SK-N-SH (cell line): ENCODE results near the gene ZNF91. TPM values are rescaled to one million over a fixed set of nuclear protein-coding genes. Genes with fewer than 3 reads are reported as not detected.

Experiments used
- CTCF ChIA-PET: fragments of 300-600, 350-600 bp; formaldehyde crosslinking; extraction: SDS; loops from one replicate; lab custom pipeline; 2021; lab: Yijun Ruan, JAX
- POLR2A ChIA-PET: fragments of 350-600 bp; sonication (Branson Sonifier 250); formaldehyde crosslinking; extraction: SDS; loops from one replicate; lab custom pipeline; 2020; ENCODE audit warnings: antibody characterized with exemption, inconsistent platforms; lab: Yijun Ruan, JAX
- DNase-seq: peaks from one replicate; pipeline ENCODE4 v3.0.0; 2012
- H2AFZ ChIP-seq: fragments of 200-600 bp; sonication (generic); 2 replicates; pipeline ENCODE4 v1.8.1; 2016; ENCODE audit warnings: antibody characterized with exemption, mild to moderate bottlenecking, low read depth
- H3F3A ChIP-seq: fragments of 200-600 bp; sonication (generic); replicated peaks from 2 replicates; pipeline ENCODE3; 2016; ENCODE audit warnings: antibody characterized with exemption, mild to moderate bottlenecking; ENCODE audit not compliant: insufficient read depth
- H3K27ac ChIP-seq, 2 experiments: fragments of 200-500 bp in 1 of 2; fragments of 200-600 bp in 1 of 2; sonication (Bioruptor generic) in 1 of 2; sonication (generic), shearing (Covaris generic) in 1 of 2; 2 replicates each; pipeline versions ENCODE4 v1.5.1 to v1.6.1; 2014 to 2016; ENCODE audit warnings: low read depth in 2 of 2, inconsistent platforms in 1 of 2, low read length in 1 of 2, mild to moderate bottlenecking in 1 of 2, mixed read lengths in 1 of 2
- H3K27me3 ChIP-seq: fragments of 200-600 bp; sonication (generic), shearing (Covaris generic); 2 replicates; pipeline ENCODE4 v1.6.1; 2016; ENCODE audit warnings: mixed run types; ENCODE audit not compliant: insufficient read depth
- H3K36me3 ChIP-seq, 2 experiments: fragments of 200-500 bp in 1 of 2; fragments of 200-600 bp in 1 of 2; sonication (Bioruptor generic) in 1 of 2; sonication (generic) in 1 of 2; replicated peaks in 1 of 2; 2 replicates each; pipeline versions ENCODE3 to v1.5.1; 2014 to 2016; ENCODE audit warnings: low read length in 1 of 2, mild to moderate bottlenecking in 1 of 2; ENCODE audit not compliant: insufficient read depth in 2 of 2, control insufficient read depth in 1 of 2
- H3K4me1 ChIP-seq, 2 experiments: fragments of 200-500 bp in 1 of 2; fragments of 200-600 bp in 1 of 2; sonication (Bioruptor generic) in 1 of 2; sonication (generic), shearing (Covaris generic) in 1 of 2; 2 replicates each; pipeline versions ENCODE4 v1.5.1 to v1.6.1; 2014 to 2016; ENCODE audit warnings: low read depth in 1 of 2, low read length in 1 of 2, mixed run types in 1 of 2; ENCODE audit not compliant: insufficient read depth in 2 of 2, control insufficient read depth in 1 of 2
- H3K4me2 ChIP-seq: fragments of 200-600 bp; sonication (generic), shearing (Covaris generic); 2 replicates; pipeline ENCODE4 v1.6.1; 2017; ENCODE audit warnings: mixed run types
- H3K4me3 ChIP-seq, 2 experiments: fragments of 200-500 bp in 1 of 2; fragments of 200-600 bp in 1 of 2; sonication (Bioruptor generic) in 1 of 2; sonication (generic), shearing (Covaris generic) in 1 of 2; 2 replicates each; pipeline versions ENCODE4 v1.5.1 to v1.8.1; 2014 to 2016; ENCODE audit warnings: low read depth in 2 of 2, inconsistent platforms in 1 of 2, low read length in 1 of 2, mild to moderate bottlenecking in 1 of 2, mixed read lengths in 1 of 2, moderate library complexity in 1 of 2
- H3K79me2 ChIP-seq: fragments of 200-600 bp; sonication (generic); 2 replicates; pipeline ENCODE4 v1.8.1; 2017; ENCODE audit warnings: mild to moderate bottlenecking; ENCODE audit not compliant: insufficient read depth
- H3K9ac ChIP-seq: fragments of 200-600 bp; sonication (generic); 2 replicates; pipeline ENCODE4 v1.6.1; 2017; ENCODE audit warnings: mixed run types
- H3K9me2 ChIP-seq: fragments of 200-600 bp; sonication (generic); 2 replicates; pipeline ENCODE4 v1.6.1; 2017; ENCODE audit warnings: mixed run types
- H3K9me3 ChIP-seq: fragments of 200-600 bp; sonication (generic); 2 replicates; pipeline ENCODE4 v1.6.1; 2017; ENCODE audit warnings: mixed run types, mild to moderate bottlenecking, moderate library complexity
- H4K20me1 ChIP-seq: fragments of 200-600 bp; sonication (generic); 2 replicates; pipeline ENCODE4 v1.6.1; 2017; ENCODE audit warnings: mild to moderate bottlenecking, mixed run types; ENCODE audit not compliant: insufficient read depth
- CHD2 ChIP-seq: fragments of 150-350 bp; IDR thresholded peaks from 2 replicates; pipeline ENCODE4 v1.6.1; 2018; ENCODE audit warnings: low read length; ENCODE audit not compliant: partially characterized antibody
- EP300 ChIP-seq, 2 experiments: IDR thresholded peaks; 2 replicates each; pipeline versions ENCODE4 v1.4.0 to v1.6.1; 2012; ENCODE audit warnings: borderline replicate concordance in 1 of 2, low read depth in 1 of 2, low read length in 1 of 2
- EZH2phosphoT487 ChIP-seq: fragments of 200-600 bp; sonication (generic); IDR thresholded peaks from 2 replicates; pipeline ENCODE4 v1.6.1; 2017; ENCODE audit warnings: low read depth, mixed run types, mild to moderate bottlenecking, antibody characterized with exemption, moderate library complexity, borderline replicate concordance
- FOSL2 ChIP-seq: IDR thresholded peaks from 2 replicates; pipeline ENCODE4 v1.4.0; 2012; ENCODE audit warnings: low read depth, mild to moderate bottlenecking, moderate library complexity, borderline replicate concordance
- GABPA ChIP-seq: IDR thresholded peaks from 2 replicates; pipeline ENCODE4 v1.4.0; 2012; ENCODE audit warnings: low read depth, mild to moderate bottlenecking
- GATA2 ChIP-seq: sonication (generic); formaldehyde crosslinking; IDR thresholded peaks from 2 replicates; pipeline ENCODE4 v1.5.0; 2020; ENCODE audit warnings: mild to moderate bottlenecking, missing genetic modification reagents
- JUND ChIP-seq: IDR thresholded peaks from 2 replicates; pipeline ENCODE4 v1.4.0; 2012
- MAX ChIP-seq: IDR thresholded peaks from 2 replicates; pipeline ENCODE4 v1.4.0; 2012; ENCODE audit warnings: low read depth
- MEF2A ChIP-seq: IDR thresholded peaks from 2 replicates; pipeline ENCODE4 v1.4.0; 2012; ENCODE audit warnings: low read depth, borderline replicate concordance
- MXI1 ChIP-seq: IDR thresholded peaks from 2 replicates; pipeline ENCODE4 v1.6.1; 2012; ENCODE audit warnings: mild to moderate bottlenecking, low read depth, low read length, improper control_type of control experiment
- NFIC ChIP-seq: IDR thresholded peaks from 2 replicates; pipeline ENCODE4 v1.4.0; 2012; ENCODE audit warnings: borderline replicate concordance
- RXRA ChIP-seq: IDR thresholded peaks from 2 replicates; pipeline ENCODE4 v1.4.0; 2012; ENCODE audit warnings: low read depth, mild to moderate bottlenecking, borderline replicate concordance
- SIN3A ChIP-seq: IDR thresholded peaks from 2 replicates; pipeline ENCODE4 v1.6.1; 2012; ENCODE audit warnings: low read depth, mild to moderate bottlenecking, low read length, moderate library complexity, borderline replicate concordance
- SMC3 ChIP-seq: IDR thresholded peaks from 2 replicates; pipeline ENCODE4 v1.6.1; 2012; ENCODE audit warnings: low read depth, low read length, improper control_type of control experiment
- TCF12 ChIP-seq: IDR thresholded peaks from 2 replicates; pipeline ENCODE4 v1.4.0; 2012
- TEAD4 ChIP-seq: IDR thresholded peaks from 2 replicates; pipeline ENCODE4 v1.4.0; 2012; ENCODE audit warnings: mild to moderate bottlenecking, borderline replicate concordance; ENCODE audit not compliant: insufficient read depth
- YY1 ChIP-seq: IDR thresholded peaks from 2 replicates; pipeline ENCODE4 v1.4.0; 2012; ENCODE audit warnings: low read depth, mild to moderate bottlenecking
- WGBS: methylation state at CpG from one replicate; pipeline ENCODE4 v1.1.6; 2017; ENCODE audit warnings: low lambda C conversion rate; 5-methylcytosine and 5-hydroxymethylcytosine counted together
- polyA plus RNA-seq, 3 experiments: library from polyadenylated mRNA; depleted of rRNA; stranded (reverse); fragments of >200 nt; gene quantifications; 2 replicates each; pipeline ENCODE4 v1.2.3, GENCODE V29; 2012
- TF ChIP-seq, protein P1 (sequence below): IDR thresholded peaks from 2 replicates; pipeline ENCODE4 v1.6.1; 2012; ENCODE audit warnings: mild to moderate bottlenecking, low read depth, low read length, moderate library complexity
- TF ChIP-seq, protein P2 (sequence below): IDR thresholded peaks from 2 replicates; pipeline ENCODE4 v1.4.0; 2012; ENCODE audit warnings: low read depth, borderline replicate concordance
- TF ChIP-seq, protein P3 (sequence below): fragments of 150-350 bp; IDR thresholded peaks from 2 replicates; pipeline ENCODE4 v1.6.1; 2017; ENCODE audit warnings: antibody characterized with exemption, low read length, low read depth, borderline replicate concordance

Gene ZNF91
- polyA plus RNA-seq, 1 of the 3 experiments (the other 2 are of a cell fraction) = 11.8 TPM

DNA sequence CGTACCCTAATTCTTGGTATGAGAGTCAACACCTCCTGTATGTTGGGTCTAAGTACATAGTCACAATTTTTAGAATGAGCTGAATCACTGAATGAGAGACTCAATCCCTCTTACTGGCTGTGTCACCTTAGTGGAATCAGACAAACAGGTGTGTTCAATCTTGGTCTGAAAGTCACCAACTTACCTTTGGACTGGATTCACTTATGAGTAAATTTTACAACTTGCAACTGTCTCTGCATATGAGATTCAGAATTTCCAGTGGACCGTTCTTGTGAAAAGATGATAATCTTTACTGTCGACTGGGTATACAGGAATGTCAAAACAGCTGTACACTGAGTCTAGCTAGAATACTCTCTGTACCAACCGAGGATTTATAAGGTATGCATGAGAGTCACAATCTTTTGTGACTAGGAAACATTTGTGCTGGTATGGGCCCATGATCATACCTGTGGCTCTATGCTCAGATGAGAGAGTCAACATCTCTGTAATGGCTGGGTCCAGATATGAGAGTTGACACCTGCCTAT is 5.9 kb upstream of the ZNF91 start:
- no peaks in the 10 kb centered on the region for H3K79me2 ChIP-seq
- H3K4me1 ChIP-seq = no peaks in the 10 kb centered on the region
- H4K20me1 ChIP-seq = no peaks in the 10 kb centered on the region
- peaks cover 0 to 4% of the 10 kb centered on the region in 2 experiments for H3K36me3 ChIP-seq
- no peaks in the 10 kb centered on the region for H3K27me3 ChIP-seq
- WGBS = 83% methylated on average over 4 of the region's 4 CpGs
- no peaks in the 10 kb centered on the region for H3K9me3 ChIP-seq
- H3K9ac ChIP-seq = no peak overlapping the region
- ChIA-PET CTCF (no interaction called here), POLR2A (no interaction called here)
- no peak overlapping the region for H3K27ac ChIP-seq
- H2AFZ ChIP-seq = no peak overlapping the region
- no peaks in the 10 kb centered on the region for H3K9me2 ChIP-seq
- H3K4me2 ChIP-seq = no peak overlapping the region
- DNase-seq = no peak
- no peak overlapping the region for H3K4me3 ChIP-seq
- TF ChIP-seq GABPA = no peak
- TF ChIP-seq MXI1 = no peak
- no peak for TF ChIP-seq TEAD4
- TF ChIP-seq CHD2 = no peak
- TF ChIP-seq EZH2phosphoT487 = no peak
- TF ChIP-seq, protein P1, sequence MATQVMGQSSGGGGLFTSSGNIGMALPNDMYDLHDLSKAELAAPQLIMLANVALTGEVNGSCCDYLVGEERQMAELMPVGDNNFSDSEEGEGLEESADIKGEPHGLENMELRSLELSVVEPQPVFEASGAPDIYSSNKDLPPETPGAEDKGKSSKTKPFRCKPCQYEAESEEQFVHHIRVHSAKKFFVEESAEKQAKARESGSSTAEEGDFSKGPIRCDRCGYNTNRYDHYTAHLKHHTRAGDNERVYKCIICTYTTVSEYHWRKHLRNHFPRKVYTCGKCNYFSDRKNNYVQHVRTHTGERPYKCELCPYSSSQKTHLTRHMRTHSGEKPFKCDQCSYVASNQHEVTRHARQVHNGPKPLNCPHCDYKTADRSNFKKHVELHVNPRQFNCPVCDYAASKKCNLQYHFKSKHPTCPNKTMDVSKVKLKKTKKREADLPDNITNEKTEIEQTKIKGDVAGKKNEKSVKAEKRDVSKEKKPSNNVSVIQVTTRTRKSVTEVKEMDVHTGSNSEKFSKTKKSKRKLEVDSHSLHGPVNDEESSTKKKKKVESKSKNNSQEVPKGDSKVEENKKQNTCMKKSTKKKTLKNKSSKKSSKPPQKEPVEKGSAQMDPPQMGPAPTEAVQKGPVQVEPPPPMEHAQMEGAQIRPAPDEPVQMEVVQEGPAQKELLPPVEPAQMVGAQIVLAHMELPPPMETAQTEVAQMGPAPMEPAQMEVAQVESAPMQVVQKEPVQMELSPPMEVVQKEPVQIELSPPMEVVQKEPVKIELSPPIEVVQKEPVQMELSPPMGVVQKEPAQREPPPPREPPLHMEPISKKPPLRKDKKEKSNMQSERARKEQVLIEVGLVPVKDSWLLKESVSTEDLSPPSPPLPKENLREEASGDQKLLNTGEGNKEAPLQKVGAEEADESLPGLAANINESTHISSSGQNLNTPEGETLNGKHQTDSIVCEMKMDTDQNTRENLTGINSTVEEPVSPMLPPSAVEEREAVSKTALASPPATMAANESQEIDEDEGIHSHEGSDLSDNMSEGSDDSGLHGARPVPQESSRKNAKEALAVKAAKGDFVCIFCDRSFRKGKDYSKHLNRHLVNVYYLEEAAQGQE = no peak
- TF ChIP-seq, protein P2, sequence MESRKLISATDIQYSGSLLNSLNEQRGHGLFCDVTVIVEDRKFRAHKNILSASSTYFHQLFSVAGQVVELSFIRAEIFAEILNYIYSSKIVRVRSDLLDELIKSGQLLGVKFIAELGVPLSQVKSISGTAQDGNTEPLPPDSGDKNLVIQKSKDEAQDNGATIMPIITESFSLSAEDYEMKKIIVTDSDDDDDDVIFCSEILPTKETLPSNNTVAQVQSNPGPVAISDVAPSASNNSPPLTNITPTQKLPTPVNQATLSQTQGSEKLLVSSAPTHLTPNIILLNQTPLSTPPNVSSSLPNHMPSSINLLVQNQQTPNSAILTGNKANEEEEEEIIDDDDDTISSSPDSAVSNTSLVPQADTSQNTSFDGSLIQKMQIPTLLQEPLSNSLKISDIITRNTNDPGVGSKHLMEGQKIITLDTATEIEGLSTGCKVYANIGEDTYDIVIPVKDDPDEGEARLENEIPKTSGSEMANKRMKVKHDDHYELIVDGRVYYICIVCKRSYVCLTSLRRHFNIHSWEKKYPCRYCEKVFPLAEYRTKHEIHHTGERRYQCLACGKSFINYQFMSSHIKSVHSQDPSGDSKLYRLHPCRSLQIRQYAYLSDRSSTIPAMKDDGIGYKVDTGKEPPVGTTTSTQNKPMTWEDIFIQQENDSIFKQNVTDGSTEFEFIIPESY = no peak
- no peak for TF ChIP-seq RXRA
- no peak for TF ChIP-seq EP300 (IDR thresholded peaks at IDR 0.05; ENCODE audit: borderline replicate concordance in 1 of 2, low read depth in 1 of 2, low read length in 1 of 2)
- TF ChIP-seq NFIC = no peak
- TF ChIP-seq, protein P3, sequence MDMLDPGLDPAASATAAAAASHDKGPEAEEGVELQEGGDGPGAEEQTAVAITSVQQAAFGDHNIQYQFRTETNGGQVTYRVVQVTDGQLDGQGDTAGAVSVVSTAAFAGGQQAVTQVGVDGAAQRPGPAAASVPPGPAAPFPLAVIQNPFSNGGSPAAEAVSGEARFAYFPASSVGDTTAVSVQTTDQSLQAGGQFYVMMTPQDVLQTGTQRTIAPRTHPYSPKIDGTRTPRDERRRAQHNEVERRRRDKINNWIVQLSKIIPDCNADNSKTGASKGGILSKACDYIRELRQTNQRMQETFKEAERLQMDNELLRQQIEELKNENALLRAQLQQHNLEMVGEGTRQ = no peak
- TF ChIP-seq FOSL2 = no peak
- TF ChIP-seq MEF2A = no peak
- TF ChIP-seq MAX = no peak
- TF ChIP-seq SMC3 = no peak
- no peak for TF ChIP-seq SIN3A
- TF ChIP-seq JUND = no peak
- TF ChIP-seq TCF12 = no peak
- no peak for TF ChIP-seq GATA2 (CRISPR knock-in tag)
- TF ChIP-seq YY1 = no peak
- no peaks in the 10 kb centered on the region for H3F3A ChIP-seq
